ENCODE measurements around the gene ICOS.
A peak's percentile ranks its signal among the peaks of the same experiment; 100 is the strongest.

The ICOS gene

GRCh38 chr2:203936535-203936934 is at the start of gene ICOS:
Gene ICOS, plus strand, starts transcription at chr2:203936763. Its CDS starts 52 bp downstream, at chr2:203936815.
- no peak for DNase-seq (ENCODE audit: low read depth in 2 of 2)

DNA sequence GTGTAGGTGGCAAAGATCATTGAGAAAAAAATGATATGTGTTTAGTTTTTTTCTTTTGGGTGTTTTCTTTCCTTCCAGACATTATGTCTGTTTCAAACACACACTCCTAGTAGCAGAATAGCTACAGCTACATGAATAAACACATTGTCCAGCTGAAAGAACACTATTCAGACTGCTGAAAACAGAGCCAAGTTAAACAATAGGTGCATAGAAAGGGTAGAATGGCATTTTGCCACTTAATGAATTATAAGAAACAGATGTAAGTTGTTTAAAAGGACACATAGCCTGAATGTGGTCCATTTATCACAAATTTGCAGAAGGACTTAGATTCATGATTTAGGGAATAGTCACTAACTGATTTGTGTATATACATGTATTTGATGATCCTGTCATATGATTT is 48.9 kb upstream of the ICOS start:
- no peak for DNase-seq (ENCODE audit: low read depth in 2 of 2)

- DNase-seq (ENCODE audit: low read depth in 2 of 2): no peak
These were observed 47.0 kb upstream of the ICOS start for GRCh38 chr2:203889542-203889941.

GRCh38 chr2:203889944-203890343 is 46.6 kb upstream of the ICOS start:
- no peak for DNase-seq (ENCODE audit: low read depth in 2 of 2)

- DNase-seq (ENCODE audit: low read depth in 2 of 2): no peak
These were observed 45.8 kb upstream of the ICOS start for GRCh38 chr2:203890733-203891132.

GRCh38 chr2:203891474-203891873 is 45.1 kb upstream of the ICOS start:
- DNase-seq (ENCODE audit: low read depth in 2 of 2): peak; percentile 55 to 62

DNA sequence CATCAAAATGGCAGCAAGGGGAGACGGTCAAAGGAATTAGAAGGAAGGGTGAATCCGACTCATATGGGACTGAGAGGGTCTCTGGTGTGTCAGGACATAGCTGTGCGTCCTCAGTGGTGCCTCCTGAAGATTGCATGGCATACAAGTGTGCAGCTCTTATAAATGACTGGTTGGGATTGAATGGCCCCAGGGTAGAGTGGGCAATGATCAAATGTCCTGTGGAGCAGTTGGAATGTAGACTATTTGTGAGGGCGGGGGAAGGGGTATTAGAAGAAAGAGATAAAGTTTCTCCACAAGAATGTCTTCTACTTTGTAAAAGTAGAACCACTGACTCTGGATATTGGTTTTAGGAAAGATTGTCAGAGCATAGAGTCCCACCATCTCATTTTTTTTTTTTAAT is 44.4 kb upstream of the ICOS start:
- DNase-seq (ENCODE audit: low read depth in 2 of 2): no peak

DNA sequence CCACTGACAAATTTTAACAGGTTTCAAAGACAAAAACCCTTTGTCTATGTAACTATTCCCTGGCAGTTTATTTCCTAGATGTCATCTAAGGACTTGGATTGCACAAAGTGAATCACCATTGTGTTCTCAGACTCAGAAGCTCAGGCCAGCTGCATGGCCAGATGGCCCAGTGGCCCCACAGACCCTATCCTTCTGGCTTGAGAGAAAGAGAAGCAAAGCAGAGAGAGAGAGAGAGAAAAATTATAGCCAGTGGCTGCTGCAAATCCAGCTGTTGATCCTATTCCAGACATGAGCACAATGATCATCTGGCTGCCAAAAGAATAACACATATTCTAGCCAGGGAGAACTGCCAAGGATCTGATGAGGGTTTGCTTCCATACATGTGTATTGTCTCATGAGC is 43.2 kb upstream of the ICOS start:
- DNase-seq (ENCODE audit: low read depth in 2 of 2): no peak

GRCh38 chr2:203893840-203894239 is 42.7 kb upstream of the ICOS start:
- no peak for DNase-seq (ENCODE audit: low read depth in 2 of 2)

DNA sequence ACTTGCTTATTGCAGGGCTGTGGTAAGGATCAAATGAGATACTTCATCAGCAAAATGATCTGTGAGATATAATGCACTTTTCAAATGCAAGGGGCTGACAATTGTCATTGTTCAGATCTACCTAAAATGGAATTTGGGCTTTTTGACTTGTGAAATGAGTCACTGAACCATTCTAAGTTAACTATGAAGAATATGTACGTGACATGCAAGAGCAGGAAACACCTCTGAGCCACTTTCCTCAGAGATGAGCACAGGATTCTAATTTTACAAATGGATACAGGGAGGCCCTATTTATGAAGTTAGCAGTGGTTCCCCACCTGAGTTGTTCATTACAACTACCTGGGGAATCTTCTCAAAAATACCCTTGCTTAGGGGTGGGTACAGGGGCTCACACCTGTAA is 42.3 kb upstream of the ICOS start:
- no peak for DNase-seq (ENCODE audit: low read depth in 2 of 2)

GRCh38 chr2:203897544-203897943 is 39.0 kb upstream of the ICOS start:
- no peak for DNase-seq (ENCODE audit: low read depth in 2 of 2)

DNA sequence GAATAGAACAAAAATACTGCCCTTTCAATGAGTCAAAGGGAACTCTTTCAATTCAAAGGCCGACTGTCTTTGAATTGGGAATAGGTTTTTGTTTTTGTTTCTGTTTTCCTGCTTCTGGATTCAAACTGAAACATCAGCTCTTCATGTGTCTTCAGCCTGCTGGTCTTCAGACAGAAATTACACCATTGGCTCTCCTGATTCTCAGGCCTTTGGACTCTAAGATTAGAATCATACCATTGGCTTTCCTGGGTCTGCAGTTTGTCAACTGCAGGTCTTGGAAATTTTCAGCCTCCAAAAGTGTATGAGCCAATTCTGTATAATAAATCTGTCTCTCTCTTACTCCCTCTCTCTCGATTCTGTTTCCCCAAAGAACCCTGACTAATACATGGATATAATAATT is 37.9 kb upstream of the ICOS start:
- no peak for DNase-seq (ENCODE audit: low read depth in 2 of 2)

DNA sequence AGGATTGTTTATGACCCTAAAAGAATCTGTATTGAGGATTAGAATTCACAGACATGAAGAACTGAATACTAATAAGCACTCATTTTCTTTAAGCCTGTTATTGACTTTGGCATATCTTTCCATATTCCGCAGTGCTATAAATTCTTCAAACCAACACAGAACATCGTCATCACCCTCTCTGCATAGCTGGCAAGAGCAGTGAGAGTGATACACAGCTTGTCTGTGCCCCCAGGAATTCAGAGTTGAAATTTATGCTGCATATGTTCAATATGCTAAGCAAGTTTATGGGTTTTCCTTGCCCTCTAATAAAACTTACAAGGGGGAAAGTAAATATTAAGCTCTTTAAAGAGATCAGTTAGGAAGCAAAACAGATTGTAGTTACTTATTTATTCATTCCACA is 36.3 kb upstream of the ICOS start:
- no peak for DNase-seq (ENCODE audit: low read depth in 2 of 2)

GRCh38 chr2:203904022-203904421 is 32.5 kb upstream of the ICOS start:
- no peak for DNase-seq (ENCODE audit: low read depth in 2 of 2)

DNA sequence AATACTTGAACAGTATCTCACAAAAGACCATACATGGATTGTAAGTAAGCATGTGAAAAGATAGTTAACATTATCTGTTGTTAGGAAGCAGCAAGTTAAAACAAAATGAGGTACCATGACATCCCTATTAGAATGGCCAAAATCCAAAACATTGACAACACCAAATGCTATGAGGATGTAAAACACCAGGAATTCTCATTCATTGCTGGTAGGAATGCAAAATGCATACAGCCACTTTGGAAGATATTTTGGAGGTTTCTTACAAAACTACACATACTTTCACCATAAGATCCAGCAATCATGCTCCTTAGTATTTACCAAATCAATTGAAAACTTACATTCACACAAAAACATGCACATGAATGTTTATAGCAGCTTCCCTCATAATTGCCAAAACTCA is 30.9 kb upstream of the ICOS start:
- no peak for DNase-seq (ENCODE audit: low read depth in 2 of 2)

DNA sequence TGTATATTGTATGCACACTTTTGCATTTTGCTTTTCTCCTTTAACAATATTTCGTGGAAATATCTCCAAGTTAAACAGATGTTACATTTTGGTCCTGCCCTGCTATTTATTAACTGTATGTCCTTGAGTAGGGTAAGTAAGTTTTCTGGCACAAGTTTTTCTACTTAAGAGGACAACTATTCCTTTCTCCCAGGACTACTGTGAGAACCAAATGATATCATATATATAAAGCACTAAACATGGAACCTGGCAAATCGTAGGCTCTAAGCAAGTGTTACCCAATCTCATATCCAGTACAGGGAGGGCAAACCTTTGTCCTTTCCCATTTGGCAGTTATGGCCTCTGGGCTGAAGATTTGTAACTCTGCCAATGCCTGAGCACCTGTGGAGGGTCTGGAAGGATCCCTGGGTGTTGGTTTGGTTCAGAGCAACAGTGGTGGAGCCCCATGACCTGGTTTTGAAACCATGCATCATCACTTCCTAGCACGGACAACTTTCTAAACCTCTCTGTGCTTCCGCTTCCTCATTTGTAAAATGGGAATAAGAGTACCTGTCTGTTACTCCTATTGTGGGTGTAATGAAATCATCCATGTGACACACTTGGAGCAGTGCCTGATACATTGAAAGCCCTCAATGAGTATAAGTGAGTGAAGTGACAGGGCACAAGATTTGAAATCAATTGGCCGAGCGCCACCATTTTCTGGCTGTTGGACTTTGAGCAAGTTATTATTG is 28.3 kb upstream of the ICOS start:
- DNase-seq (ENCODE audit: low read depth in 2 of 2): no peak

DNA sequence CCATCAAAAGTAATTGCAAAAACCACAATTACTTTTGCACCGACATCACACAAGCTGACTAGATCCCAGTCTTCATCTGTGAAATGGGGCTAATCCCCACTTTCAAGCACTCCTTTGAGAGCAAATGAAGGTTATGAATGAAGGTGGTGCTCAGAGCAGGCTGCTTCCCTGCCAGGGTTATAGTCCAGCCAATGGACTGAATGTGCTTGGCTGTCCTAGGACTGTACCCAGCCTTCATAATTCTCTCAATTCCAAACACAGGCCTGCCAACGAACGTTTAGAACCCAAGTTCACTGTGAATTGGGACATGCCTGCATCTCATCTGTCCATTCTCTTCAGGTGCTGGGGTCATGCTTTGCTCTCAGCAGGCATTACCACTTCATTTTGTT is 27.8 kb upstream of the ICOS start:
- no peak for DNase-seq (ENCODE audit: low read depth in 2 of 2)

DNA sequence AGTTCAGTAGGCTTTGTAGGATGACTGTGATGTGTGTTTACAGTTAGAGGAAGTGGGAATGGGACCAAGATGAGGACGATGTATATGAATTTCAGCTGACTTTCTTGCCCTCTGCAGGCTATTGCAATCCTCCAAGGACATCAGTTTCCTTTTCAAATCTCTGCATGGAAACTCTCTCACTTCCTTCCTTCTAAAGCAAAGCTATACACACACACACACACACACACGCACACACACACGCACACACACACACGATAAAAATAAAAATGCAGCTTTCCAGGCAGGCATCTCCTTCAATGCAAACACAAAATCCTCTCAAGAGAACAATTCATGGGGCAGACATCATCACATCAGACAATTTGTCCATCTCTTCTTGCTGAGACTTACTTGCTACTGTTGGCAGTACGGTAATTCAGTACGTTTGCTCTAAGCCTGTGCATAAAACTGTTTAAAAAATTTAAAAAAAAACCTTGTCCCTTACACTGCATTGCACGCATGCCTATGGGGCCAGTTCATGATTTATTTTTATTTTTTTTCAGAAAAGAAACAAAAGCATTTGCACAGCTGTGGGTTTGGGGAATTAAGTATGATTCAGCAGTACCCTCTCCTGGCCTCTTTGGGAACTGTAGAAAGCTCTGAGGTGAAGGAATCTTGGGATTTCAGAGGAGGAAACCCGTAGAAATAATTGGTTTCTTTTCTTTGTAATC is 27.1 kb upstream of the ICOS start:
- no peak for DNase-seq (ENCODE audit: low read depth in 2 of 2)

GRCh38 chr2:203909974-203910373 is 26.6 kb upstream of the ICOS start:
- DNase-seq (ENCODE audit: low read depth in 2 of 2): no peak

DNA sequence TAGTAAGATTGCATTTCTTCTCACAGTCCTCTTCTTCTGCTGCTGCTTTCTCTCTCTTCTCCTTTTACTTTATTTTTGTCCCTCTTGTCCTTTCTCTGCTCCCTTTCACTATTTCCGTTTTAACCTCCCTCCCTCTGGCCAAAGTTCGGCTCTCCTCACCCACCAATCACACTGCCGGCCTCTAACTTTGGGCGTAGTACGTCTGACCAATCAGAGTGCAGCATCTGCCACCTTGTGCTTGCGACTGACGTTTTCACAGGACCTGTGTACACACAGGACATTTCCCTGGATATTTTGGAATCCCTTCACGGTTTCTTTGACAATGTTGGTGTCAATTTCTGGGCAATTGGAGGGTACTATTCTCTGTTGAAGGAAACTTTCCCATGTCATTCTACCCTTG is 22.6 kb upstream of the ICOS start:
- no peak for DNase-seq (ENCODE audit: low read depth in 2 of 2)

DNA sequence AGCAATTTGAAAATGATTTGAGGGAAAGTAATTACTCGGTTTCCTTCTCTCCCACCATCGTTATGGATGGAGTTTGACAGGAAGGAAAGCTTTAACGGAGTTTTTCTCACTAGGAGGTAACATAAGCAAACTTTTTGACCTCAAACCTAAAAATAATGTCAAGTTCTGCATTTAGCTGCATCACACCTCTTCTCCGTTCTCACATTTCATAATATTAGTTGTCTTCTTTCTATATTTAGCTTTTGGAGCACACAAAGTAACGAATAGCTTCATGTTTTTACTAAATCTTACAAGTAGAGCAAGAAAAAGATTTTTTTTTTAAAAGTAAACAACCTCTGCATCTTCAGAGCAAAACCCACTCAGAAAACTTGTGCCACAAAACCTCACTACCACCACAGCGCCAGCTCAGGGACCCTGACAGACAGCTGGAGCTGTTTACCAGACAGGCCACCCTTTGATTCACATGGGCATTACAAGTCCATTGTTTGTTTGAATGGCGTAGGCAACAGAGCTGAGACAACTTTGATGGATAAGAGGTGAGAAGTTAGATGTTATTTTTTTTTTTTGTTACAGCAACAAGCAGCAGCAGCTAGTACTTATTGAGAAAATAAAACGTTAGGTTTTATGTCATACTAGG is 21.9 kb upstream of the ICOS start:
- no peak for DNase-seq (ENCODE audit: low read depth in 2 of 2)

DNA sequence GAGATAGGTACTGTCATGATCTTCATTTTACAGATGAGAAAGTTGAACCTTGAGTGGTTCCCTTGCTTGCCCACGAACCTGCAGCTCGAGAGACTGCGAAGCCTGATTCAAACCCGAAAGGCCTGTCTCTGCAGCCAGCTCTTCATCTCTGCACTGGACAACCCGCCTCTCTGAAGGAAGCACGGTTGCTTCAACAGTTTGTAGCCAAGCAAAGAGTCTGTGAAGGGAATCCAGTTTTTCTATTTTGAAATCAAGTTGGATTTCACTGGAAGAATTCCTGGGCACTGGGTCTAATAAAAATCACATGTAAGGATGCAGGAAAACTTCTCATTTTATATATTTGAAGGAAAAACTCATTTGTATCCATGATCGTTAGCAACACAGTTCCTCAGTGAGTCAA is 21.3 kb upstream of the ICOS start:
- no peak for DNase-seq (ENCODE audit: low read depth in 2 of 2)

DNA sequence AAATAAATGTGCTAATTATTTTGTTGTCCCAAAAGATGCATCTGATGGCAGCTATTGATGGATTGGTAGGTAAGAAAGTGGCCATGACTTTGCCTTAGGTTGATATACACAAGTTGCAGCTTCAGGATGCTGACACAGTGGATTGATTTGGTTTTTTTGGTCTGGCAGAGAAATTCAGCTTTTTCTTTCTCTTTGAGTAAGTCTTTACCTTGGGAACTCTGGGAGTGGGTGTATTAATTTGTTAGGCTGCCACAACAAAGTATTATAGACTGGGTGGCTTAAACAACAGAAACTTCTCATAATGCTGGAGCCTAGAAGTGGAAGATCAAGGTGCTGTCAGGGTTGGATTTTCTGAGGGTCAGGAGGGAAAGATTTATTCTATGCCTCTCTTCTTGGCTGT is 19.8 kb upstream of the ICOS start:
- DNase-seq (ENCODE audit: low read depth in 2 of 2): no peak
